T-helper 22 cell (primary cell): Measurements from ENCODE around the gene DCAF4L1.
A peak's percentile ranks its signal among the peaks of the same experiment; 100 is the strongest.

Experiments used
- DNase-seq: peaks from one replicate; pipeline ENCODE4 v3.0.0-alpha.2; 2020; ENCODE audit warnings: low read depth

The DCAF4L1 gene

GRCh38 chr4:41981456-41981855 lies at the start of gene DCAF4L1:
Gene DCAF4L1, plus strand, starts transcription at chr4:41981756. Its CDS starts 37 bp downstream, at chr4:41981793.
- no peak for DNase-seq

- no peak for DNase-seq
These were observed 48.6 kb upstream of the DCAF4L1 start for GRCh38 chr4:41932988-41933387.

GRCh38 chr4:41933997-41934503 lies 47.5 kb upstream of the DCAF4L1 start:
- DNase-seq, result no peak

- DNase-seq, result no peak
These were observed 47.0 kb upstream of the DCAF4L1 start for GRCh38 chr4:41934514-41934900.

GRCh38 chr4:41934901-41935651 lies 46.5 kb upstream of the DCAF4L1 start, which contains the start of gene TMEM33:
Gene TMEM33, plus strand, starts transcription at chr4:41935429. Its CDS starts 56 bp downstream, at chr4:41935485.
- peak; percentile 71 for DNase-seq

- DNase-seq, result no peak
These were observed 45.9 kb upstream of the DCAF4L1 start for GRCh38 chr4:41935652-41936021.

- no peak for DNase-seq
These were observed 42.4 kb upstream of the DCAF4L1 start for GRCh38 chr4:41939016-41939626.

- DNase-seq, result no peak
These were observed 40.7 kb upstream of the DCAF4L1 start for GRCh38 chr4:41940834-41941233.

- DNase-seq, result no peak
These were observed 38.0 kb upstream of the DCAF4L1 start for GRCh38 chr4:41943506-41943905.

GRCh38 chr4:41944089-41944488 lies 37.5 kb upstream of the DCAF4L1 start:
- no peak for DNase-seq

- no peak for DNase-seq
These were observed 32.0 kb upstream of the DCAF4L1 start for GRCh38 chr4:41949531-41949930.

- no peak for DNase-seq
These were observed 23.9 kb upstream of the DCAF4L1 start for GRCh38 chr4:41957634-41958033.

GRCh38 chr4:41963105-41963504 lies 18.5 kb upstream of the DCAF4L1 start:
- no peak for DNase-seq

- DNase-seq, result no peak
These were observed 17.2 kb upstream of the DCAF4L1 start for GRCh38 chr4:41964401-41964800.

- DNase-seq, result no peak
These were observed 14.2 kb upstream of the DCAF4L1 start for GRCh38 chr4:41967392-41967791.

- DNase-seq, result no peak
These were observed 11.9 kb upstream of the DCAF4L1 start for GRCh38 chr4:41969671-41970070.

- no peak for DNase-seq
These were observed 6.2 kb upstream of the DCAF4L1 start for GRCh38 chr4:41975341-41975740.

- no peak for DNase-seq
These were observed 4.6 kb upstream of the DCAF4L1 start for GRCh38 chr4:41976775-41977516.

GRCh38 chr4:41977709-41978108 lies 3.8 kb upstream of the DCAF4L1 start:
- no peak for DNase-seq

GRCh38 chr4:41982716-41983115 lies 1.2 kb downstream of the DCAF4L1 start:
- DNase-seq, result no peak

- no peak for DNase-seq
These were observed 3.6 kb downstream of the DCAF4L1 start for GRCh38 chr4:41985151-41985550.

GRCh38 chr4:41989994-41990364 lies 8.4 kb downstream of the DCAF4L1 start:
- DNase-seq, result no peak
